ENCODE data around the gene LINC01488.

DNA sequence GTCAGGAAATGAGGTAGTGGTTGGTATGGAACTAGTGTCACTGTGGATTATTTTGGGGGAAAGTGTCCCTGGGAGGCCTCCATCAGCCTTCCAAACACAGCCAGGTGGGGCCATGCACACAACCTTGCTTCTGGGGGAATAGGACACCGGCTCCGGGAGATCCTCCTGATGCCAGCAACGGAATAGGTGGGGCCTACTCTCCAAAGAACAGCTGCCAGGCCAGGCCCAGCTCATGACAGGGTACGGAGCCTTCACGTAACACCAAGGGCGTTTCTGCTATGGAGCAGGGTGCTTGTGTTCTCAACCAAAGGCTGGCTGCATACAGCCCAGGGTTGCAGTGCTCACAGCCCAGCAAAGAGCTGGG, 30.6 kb upstream of the LINC01488 start:
- TF ChIP-seq, protein P1, sequence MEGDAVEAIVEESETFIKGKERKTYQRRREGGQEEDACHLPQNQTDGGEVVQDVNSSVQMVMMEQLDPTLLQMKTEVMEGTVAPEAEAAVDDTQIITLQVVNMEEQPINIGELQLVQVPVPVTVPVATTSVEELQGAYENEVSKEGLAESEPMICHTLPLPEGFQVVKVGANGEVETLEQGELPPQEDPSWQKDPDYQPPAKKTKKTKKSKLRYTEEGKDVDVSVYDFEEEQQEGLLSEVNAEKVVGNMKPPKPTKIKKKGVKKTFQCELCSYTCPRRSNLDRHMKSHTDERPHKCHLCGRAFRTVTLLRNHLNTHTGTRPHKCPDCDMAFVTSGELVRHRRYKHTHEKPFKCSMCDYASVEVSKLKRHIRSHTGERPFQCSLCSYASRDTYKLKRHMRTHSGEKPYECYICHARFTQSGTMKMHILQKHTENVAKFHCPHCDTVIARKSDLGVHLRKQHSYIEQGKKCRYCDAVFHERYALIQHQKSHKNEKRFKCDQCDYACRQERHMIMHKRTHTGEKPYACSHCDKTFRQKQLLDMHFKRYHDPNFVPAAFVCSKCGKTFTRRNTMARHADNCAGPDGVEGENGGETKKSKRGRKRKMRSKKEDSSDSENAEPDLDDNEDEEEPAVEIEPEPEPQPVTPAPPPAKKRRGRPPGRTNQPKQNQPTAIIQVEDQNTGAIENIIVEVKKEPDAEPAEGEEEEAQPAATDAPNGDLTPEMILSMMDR (conservative IDR thresholded peaks at IDR 0.05) = no peak
- TF ChIP-seq ZFX (IDR thresholded peaks at IDR 0.05) = no peak
